NCI-H146 treated with DMSO at 0.1 percent for 48 hours (cell line): Measurements from ENCODE around the gene NLRP5.
"Not testable (repeated sequence)": the region's sequence is repeated elsewhere in the genome, so short reads cannot be mapped to it uniquely, and the experiment has no call there.

Experiments
- DNase-seq: peaks from one replicate; lab custom pipeline; 2025; ENCODE audit not compliant: unreplicated experiment; lab: John Stamatoyannopoulos, UW

The NLRP5 gene

DNA sequence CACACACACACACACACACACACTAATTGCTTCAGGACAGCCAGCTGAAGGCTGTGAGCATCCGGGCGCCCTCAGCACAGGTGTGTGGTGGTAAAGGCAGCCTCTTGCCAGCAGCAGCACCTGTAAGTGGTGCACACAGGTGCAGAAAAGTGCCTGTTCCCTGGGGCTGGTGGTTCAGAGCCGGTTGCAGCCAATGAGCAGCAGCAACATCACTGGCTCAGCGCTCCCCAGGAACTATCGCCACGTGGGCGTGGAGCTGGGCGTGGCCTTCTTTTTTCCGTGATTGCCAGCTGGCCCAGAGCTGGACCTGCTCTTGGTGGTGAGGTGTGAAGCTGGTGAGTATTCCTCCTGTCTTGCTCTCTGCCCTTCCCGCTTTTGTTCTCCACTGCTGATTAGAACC lies at the start of gene NLRP5:
Gene NLRP5 (plus strand): TSS at position 289 of the 400 bp plus-strand sequence.
- DNase-seq = no peak

GRCh38 chr19:55939206-55939605 lies 47.4 kb upstream of the NLRP5 start:
- no peak for DNase-seq

- DNase-seq = no peak
Measured at GRCh38 chr19:55940306-55940705, 46.3 kb upstream of the NLRP5 start.

DNA sequence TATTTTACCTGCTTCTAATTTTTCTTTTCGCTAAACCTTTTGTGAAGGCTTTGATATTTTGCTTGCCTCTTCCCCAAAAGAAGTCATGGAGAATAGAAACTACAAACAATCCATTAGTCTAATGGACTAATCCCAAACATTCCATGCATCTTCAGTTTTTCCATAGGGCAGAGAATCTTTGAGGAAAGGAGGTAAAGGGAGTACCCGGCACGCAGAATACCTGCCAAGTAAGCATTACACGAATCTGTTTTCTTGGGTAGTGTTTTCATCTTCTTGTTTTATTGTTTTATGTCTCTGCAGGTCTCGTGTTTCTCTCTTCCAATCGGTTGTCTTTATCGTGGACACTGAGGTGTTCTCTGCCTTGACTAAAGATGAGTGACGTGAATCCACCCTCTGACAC lies 39.0 kb upstream of the NLRP5 start, which contains the start of gene NLRP8:
Gene NLRP8 (plus strand): TSS at position 301 of the 400 bp plus-strand sequence.
- DNase-seq = no peak

GRCh38 chr19:55950566-55950965 lies 36.0 kb upstream of the NLRP5 start:
- not testable (repeated sequence) for DNase-seq

GRCh38 chr19:55956431-55956830 lies 30.1 kb upstream of the NLRP5 start:
- DNase-seq = no peak

- no peak for DNase-seq
Measured at GRCh38 chr19:55958356-55958755, 28.2 kb upstream of the NLRP5 start.

DNA sequence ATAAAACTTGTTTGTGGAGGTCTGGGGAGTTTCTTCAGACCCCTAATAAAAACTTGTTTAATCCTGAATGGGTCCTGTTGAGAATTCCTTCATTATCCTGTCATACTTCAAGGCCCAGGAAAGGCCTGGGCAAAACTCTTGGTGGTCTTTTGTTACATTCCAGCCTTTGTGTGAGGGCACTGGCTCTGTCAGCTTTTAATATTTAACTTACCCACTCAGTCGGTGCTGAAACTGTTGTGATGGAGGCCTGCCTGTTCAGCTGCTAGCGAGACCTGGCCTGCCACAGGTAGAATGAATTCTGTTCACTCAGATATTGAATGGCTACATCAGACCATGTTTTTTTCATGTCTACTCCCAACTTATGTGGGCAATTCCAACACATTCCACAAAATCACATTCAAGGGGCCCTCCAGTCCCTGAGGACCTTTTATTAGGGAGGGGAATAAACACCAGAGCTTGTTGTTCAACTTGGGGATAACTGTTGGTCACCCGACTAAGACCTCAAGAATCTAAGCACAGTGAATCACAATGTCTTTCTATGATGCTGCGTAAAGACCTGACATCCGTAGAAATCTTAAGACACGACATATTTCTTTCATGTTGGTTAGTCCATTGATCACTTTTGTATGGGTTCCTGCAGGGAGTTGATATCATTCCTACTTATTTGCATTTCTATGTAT lies 26.4 kb upstream of the NLRP5 start:
- no peak for DNase-seq

GRCh38 chr19:55962186-55962585 lies 24.4 kb upstream of the NLRP5 start:
- no peak for DNase-seq

GRCh38 chr19:55973982-55974381 lies 12.6 kb upstream of the NLRP5 start:
- DNase-seq = no peak

DNA sequence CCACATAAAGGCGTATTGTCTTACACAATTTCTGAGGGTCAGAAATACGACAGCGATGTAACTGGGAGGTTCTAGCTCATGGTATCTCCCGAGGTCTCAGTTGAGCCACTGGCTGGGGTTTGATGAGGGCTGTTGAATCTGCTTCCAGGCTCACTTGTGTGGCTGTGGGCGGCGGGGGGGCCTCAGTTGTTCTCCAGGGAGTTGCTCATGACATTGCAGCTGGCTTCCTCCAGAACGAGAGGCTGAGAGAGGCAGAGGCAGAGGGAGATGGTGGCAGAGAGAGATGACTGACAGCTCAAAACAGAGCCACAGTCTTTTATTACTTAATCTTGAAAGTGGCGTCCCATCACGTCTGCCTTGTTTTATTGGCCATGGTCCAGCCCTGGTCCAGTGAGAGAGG lies 6.2 kb upstream of the NLRP5 start:
- no peak for DNase-seq

DNA sequence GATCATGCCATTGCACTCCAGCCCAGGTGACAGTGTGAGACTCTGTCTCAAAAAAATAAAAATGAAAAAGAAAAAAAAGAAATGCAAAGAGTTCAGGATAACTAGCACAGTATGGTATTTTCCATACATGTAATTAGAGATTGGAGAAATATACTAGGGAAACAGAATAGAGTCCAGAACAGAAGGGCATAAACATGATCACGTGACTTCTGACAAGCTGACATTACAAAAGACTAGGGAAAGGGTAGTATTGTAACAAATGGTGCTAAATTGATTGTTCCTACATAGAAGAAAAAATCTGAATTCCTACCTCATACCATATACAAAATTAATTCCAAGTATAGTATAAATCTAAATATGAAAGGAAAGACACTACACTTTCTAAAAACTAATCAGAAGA lies 1.3 kb upstream of the NLRP5 start:
- DNase-seq = no peak

- no peak for DNase-seq
Measured at GRCh38 chr19:55990831-55991230, 4.3 kb downstream of the NLRP5 start.

DNA sequence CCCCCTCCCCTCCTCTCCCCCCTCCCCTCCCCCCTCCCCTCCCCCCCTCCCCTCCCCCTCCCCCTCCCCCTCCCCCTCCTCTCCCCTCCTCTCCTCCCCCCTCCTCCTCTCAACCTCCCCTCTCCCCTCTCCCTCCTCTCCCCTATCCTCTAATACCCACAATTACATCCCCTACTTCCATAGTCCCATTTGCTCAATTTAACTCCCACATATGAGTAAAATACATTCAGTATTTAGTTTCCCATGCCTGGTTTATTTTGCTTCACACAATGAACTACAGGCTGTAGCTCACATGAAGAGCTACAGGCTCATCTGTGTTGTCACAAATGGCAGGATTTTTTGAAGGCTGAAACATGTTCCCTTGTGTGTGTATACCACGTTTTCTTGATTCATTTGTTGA lies 6.9 kb downstream of the NLRP5 start:
- DNase-seq = no peak

GRCh38 chr19:56014765-56015164 lies 28.2 kb downstream of the NLRP5 start:
- no peak for DNase-seq

DNA sequence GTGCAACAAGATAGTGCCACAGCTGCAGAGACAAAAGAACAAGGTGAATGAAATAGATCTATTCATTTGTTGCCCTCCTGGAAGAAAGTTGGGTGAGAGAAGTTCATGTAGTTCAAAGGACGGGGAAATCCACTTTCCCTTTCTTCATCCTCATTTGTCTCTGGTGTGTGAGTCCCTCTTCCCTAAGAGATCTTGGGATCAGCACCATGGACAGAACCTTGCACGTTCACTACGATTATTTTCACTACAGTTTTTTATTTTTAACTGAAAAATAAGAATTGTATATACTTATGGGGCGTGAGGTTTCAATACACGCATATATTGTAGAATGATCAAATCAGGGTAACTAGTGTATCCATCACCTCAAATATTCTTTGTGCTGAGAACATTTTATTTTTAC lies 29.2 kb downstream of the NLRP5 start:
- DNase-seq = no peak

- not testable (repeated sequence) for DNase-seq
Measured at GRCh38 chr19:56019325-56019724, 32.8 kb downstream of the NLRP5 start.

DNA sequence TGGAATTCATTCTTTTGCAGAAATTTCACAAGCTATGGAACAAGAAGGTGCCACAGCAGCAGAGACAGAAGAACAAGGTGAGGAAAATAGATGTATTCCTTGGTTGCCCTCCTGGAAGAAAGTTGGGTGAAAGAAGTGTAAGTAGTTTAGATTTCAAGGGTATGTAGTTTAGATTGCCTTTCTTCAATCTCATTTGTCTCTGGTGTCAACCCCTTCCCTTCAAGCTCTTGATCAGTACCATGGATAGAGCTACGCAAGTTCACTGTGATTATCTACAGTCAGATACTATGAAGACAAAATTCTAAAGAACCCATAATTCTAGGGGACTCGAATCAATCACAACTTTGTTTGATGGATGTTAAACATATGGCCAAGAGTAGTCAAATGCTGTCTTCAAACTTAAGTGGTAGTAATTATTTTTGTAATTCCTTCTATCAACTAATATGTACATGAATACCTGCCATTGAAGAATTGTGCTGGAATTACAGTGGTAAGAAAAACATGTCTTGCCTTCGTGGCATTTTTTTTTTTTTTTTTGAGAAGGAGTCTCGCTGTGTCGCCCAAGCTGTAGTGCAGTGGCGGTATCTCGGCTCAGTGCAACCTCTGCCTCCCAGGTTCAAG lies 33.9 kb downstream of the NLRP5 start:
- DNase-seq = not testable (repeated sequence)

DNA sequence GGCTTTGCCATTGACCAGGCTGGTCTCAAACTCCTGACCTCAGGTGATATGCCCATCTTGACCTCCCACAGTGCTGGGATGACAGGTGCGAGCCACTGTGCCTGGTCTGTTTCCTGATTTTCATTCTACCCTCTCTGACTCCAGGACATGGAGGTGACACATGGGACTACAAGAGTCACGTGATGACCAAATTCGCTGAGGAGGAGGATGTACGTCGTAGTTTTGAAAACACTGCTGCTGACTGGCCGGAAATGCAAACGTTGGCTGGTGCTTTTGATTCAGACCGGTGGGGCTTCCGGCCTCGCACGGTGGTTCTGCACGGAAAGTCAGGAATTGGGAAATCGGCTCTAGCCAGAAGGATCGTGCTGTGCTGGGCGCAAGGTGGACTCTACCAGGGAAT lies 40.2 kb downstream of the NLRP5 start:
- no peak for DNase-seq

DNA sequence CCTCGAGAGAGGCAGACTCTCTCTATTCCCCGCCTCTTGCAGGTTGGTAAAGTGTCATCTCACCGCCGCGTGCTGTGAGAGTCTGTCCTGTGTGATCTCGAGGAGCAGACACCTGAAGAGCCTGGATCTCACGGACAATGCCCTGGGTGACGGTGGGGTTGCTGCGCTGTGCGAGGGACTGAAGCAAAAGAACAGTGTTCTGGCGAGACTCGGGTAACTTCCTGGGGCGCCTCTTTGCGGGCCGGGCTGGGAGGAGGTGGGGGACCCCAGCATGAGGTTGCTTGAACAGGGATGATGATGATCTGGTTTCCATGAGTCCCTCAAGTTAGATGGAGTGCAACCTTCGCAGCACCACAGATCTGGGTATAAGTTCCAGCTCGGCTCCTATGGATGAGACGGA lies 67.0 kb downstream of the NLRP5 start:
- DNase-seq = no peak

DNA sequence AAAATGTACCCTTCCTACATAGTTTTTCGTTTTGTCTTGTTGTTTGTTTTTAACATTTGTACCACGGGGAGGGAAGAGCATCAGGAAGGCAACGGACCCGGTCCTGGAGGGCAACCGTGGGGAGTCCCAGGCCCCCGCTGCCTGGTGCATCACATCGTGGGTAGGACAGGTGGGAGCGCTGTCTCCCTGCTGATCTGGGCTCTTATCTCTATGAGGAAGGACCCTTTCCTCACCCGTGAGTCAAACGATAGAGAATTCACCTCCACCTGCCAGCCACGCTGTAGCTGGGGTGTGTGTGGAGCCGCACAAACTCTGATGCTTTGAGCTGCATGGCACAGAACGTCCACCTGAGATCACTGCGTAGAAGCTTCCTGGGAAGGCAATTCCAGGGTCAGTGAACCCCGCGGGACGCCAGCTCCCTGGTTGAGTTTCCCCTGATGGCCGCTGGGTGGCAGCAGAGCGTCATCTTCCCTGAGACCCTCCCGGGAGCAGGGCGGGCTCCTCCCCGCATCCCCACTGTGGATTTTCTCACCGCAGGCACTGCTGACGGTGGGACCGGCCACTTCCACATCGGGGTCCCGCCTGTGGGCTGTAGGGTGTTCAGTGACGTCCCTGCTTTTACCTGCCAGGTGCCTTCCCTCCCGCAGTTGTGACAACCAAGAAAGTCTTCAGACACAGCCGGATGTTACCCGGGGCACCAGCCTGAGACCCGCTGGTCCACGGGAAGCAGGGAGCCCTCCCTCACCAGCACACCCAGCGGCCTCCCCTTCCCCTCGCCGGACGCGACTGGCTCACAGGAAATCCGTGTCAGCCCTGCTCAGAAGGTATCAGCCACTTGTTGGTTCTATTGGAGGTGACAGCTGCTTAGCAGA lies 79.8 kb downstream of the NLRP5 start:
- peak; percentile 66 for DNase-seq

GRCh38 chr19:56069642-56070041 lies 83.1 kb downstream of the NLRP5 start:
- DNase-seq = no peak
